Mucosa of descending colon (tissue), 3 donors: Measurements from ENCODE around the gene ZC3H8. TPM values are rescaled to one million over a fixed set of nuclear protein-coding genes. Genes with fewer than 3 reads are reported as not detected.

Source experiments
- ATAC-seq: fragments of 200-7000 bp; cut with Tn5 transposase; one replicate; pipeline ENCODE4 v1.9.1; 2020; ENCODE audit warnings: mild to moderate bottlenecking, moderate library complexity
- DNase-seq, 3 donors: peaks; one replicate each; pipeline ENCODE4 v3.0.0-alpha.2; 2020
- H3K36me3 ChIP-seq: fragments of 200-600 bp; one replicate; pipeline ENCODE4 v1.8.0; 2021; ENCODE audit warnings: low read depth, mild to moderate bottlenecking
- H3K4me1 ChIP-seq: fragments of 200-600 bp; one replicate; pipeline ENCODE4 v1.8.0; 2021; ENCODE audit warnings: low read depth, mild to moderate bottlenecking
- H3K4me3 ChIP-seq: fragments of 200-600 bp; one replicate; pipeline ENCODE4 v1.8.0; 2021; ENCODE audit warnings: mild to moderate bottlenecking
- H3K9me3 ChIP-seq: fragments of 200-600 bp; one replicate; pipeline ENCODE4 v1.8.0; 2021; ENCODE audit warnings: mild to moderate bottlenecking
- intact Hi-C, 2 donors: fragments of 100-400 bp; cut with DNase I in 1 of 2; cut with micrococcal nuclease in 1 of 2; formaldehyde crosslinking; loops; one replicate each; pipeline versions ENCODE4 v1.11.0 to v1.11.1; 2022; cut with DNase I, micrococcal nuclease
- total RNA-seq, 3 donors: library from RNA; stranded (reverse); fragmentation: NEBNext Ultra II Directional in 2 of 3; extraction: Animal tissue kit (Norgen Biotek cat#: 25700) in 2 of 3; gene quantifications; one replicate each; pipeline versions ENCODE4 v1.2.1 to v1.2.4, GENCODE V29; 2021 to 2023
- TF ChIP-seq, protein P1 (sequence below): fragments of 200-600 bp; IDR thresholded peaks from one replicate; pipeline ENCODE4 v1.8.0; 2022; ENCODE audit warnings: antibody characterized with exemption, mild to moderate bottlenecking
- donor health status: DM: no; HTN: no; CAD: no; lungs with moderate emphysema.
- donor health status: DM: no; HTN: no; CAD: no.
- donor health status: DM: no; HTN: yes; CAD: no.

Gene ZC3H8
- total RNA-seq, 3 donors from 2014 or later: 8.7 to 13.6 (median 9.6) TPM

GRCh38 chr2:112277596-112278220 lies 22.9 kb upstream of the ZC3H8 start:
- no peak for ATAC-seq
- no peak for DNase-seq
- TF ChIP-seq, protein P1, sequence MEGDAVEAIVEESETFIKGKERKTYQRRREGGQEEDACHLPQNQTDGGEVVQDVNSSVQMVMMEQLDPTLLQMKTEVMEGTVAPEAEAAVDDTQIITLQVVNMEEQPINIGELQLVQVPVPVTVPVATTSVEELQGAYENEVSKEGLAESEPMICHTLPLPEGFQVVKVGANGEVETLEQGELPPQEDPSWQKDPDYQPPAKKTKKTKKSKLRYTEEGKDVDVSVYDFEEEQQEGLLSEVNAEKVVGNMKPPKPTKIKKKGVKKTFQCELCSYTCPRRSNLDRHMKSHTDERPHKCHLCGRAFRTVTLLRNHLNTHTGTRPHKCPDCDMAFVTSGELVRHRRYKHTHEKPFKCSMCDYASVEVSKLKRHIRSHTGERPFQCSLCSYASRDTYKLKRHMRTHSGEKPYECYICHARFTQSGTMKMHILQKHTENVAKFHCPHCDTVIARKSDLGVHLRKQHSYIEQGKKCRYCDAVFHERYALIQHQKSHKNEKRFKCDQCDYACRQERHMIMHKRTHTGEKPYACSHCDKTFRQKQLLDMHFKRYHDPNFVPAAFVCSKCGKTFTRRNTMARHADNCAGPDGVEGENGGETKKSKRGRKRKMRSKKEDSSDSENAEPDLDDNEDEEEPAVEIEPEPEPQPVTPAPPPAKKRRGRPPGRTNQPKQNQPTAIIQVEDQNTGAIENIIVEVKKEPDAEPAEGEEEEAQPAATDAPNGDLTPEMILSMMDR: no peak
- no peaks in the 10 kb centered on the region for H3K36me3 ChIP-seq
- H3K4me1 ChIP-seq: peaks cover 4% of the 10 kb centered on the region
- no peak overlapping the region for H3K4me3 ChIP-seq
- H3K9me3 ChIP-seq: no peaks in the 10 kb centered on the region
- intact Hi-C loops: no loop called here

- TF ChIP-seq, protein P1: no peak
Observed at GRCh38 chr2:112276954-112277353, 22.1 kb upstream of the ZC3H8 start.

GRCh38 chr2:112275887-112276773 lies 21.3 kb upstream of the ZC3H8 start:
- Histone ChIP-seq H3K4me1 (peaks cover 4% of the 10 kb centered on the region), H3K4me3 (peak overlapping the region; percentile 70), H3K36me3 (no peaks in the 10 kb centered on the region), H3K9me3 (no peaks in the 10 kb centered on the region)
- peak; percentile 81 for ATAC-seq
- TF ChIP-seq, protein P1: no peak
- intact Hi-C loops: no loop called here
- peak; percentile 86 to 88 (median 88) for DNase-seq

More at GRCh38 chr2:112276954-112277353, 22.1 kb upstream of the ZC3H8 start:
- ATAC-seq: no peak
- Histone ChIP-seq H3K9me3 (no peaks in the 10 kb centered on the region), H3K36me3 (no peaks in the 10 kb centered on the region), H3K4me1 (peaks cover 4% of the 10 kb centered on the region), H3K4me3 (no peak overlapping the region)
- no peak for DNase-seq
- intact Hi-C loops: no loop called here

DNA sequence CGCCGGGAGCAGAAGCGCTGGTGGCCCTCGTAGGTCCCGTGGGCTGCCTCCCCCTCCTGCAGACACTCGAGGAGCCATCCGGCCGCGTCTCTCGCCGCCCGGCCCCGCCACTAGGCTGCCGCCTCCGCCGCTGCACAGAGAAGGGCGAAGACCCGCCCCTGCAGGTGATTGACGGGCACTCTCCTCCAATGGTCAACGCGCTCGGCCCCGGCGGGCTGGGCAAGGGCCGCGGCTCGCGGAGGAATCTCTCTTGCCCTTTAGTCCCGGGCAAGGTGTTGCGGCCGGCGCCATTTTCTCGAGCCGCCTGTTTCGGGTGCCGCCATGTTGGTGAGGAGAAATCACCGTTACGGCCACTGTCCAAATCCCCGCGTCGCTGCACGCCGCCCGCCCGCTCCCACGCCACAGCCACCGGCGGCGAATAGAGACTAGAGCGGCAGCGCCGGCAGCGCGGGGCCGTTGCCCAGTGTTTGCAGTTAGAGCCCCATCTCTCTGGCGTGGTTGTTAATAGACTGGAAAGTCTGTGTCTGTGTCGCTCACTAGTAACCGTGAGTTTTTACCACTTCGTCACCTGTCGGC lies 20.6 kb upstream of the ZC3H8 start, which contains the start of gene ZC3H6:
Gene ZC3H6 (plus strand): TSS at position 287 of the 576 bp plus-strand sequence. CDS start 398 bp downstream, outside the sequence.
- peak; percentile 99 to 100 (median 99) for DNase-seq
- Histone ChIP-seq H3K4me3 (peak within 1 kb of the TSS; percentile 70), H3K36me3 (no peaks in the 10 kb centered on the region), H3K4me1 (peaks cover 4% of the 10 kb centered on the region), H3K9me3 (no peaks in the 10 kb centered on the region)
- TF ChIP-seq, protein P1: no peak
- peak; percentile 99 for ATAC-seq
- intact Hi-C loops: no loop called here

- no peak for DNase-seq
- intact Hi-C loops: no loop called here
- no peak for ATAC-seq
Observed at GRCh38 chr2:112273349-112273748, 18.5 kb upstream of the ZC3H8 start.

More at GRCh38 chr2:112273349-112273748, 18.5 kb upstream of the ZC3H8 start:
- H3K36me3 ChIP-seq: no peaks in the 10 kb centered on the region
- peaks cover 4% of the 10 kb centered on the region for H3K4me1 ChIP-seq
- H3K9me3 ChIP-seq: no peaks in the 10 kb centered on the region
- no peak overlapping the region for H3K4me3 ChIP-seq
- TF ChIP-seq, protein P1: no peak
